GM12874 (cell line): ENCODE measurements around the gene SETD4.

Experiments
- CTCF ChIP-seq: IDR thresholded peaks from 2 replicates; pipeline ENCODE4 v1.5.1; 2011; ENCODE audit warnings: low read depth, mild to moderate bottlenecking, control low read depth, low read length, moderate library complexity; ENCODE audit not compliant: insufficient read depth

SETD4 gene

GRCh38 chr21:35984654-35985361, 75.5 kb downstream of the SETD4 start:
- no peak for TF ChIP-seq CTCF
